NCI-H1930 (cell line): ENCODE data around the gene AATK.

Source experiments
- DNase-seq, 2 experiments: peaks; one replicate each; lab custom pipeline; 2025; lab: John Stamatoyannopoulos, UW

Gene AATK

GRCh38 chr17:81195941-81196495 is 30.0 kb upstream of the AATK start:
- DNase-seq: no peak

- no peak for DNase-seq
Observed at GRCh38 chr17:81194941-81195901, 29.2 kb upstream of the AATK start.

DNA sequence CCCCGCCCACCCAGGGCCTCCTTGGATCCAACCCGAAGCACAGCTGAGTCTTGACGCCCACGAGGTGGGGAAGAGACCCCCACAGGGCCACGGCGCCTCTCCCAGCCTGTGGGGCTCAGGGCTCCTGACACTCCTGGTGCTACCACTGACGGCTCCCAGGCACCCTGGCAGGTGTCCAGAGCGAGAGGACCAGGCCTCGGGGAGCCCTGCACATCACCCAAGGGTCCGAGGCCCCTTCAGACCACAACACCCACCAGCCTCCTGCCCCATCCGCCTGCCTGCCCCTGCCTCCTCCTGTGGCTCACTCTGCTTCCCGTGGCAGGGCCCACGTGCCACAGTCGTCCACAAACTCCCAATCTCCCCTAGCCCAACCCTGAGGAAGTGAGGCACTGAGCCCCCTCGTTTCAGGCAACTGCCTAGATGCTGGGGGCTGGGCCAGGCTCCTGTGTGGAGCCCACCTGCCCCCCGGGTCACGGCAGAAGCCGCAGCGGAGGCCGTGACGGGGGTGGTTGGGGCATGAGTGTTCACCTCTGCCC is 28.3 kb upstream of the AATK start:
- no peak for DNase-seq

GRCh38 chr17:81193470-81194224 is 27.6 kb upstream of the AATK start:
- DNase-seq: no peak

DNA sequence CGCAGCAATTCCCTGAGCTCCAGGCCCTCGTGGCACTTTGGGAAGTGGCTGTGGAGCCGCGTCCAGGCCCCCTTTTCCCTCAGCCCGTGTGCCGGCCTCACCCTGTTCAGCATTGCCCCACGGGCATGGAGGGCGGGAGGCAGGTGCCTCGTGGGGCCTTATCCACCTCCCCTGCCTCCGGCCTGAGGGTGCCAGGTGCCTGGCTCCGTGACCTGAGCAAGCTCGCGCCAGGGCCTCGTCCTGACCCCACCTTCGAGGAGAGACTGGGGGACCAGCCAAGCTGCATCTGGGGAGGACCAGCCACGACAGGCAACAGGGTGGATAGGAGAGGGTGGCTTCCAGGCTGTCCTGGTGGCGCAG is 27.0 kb upstream of the AATK start:
- DNase-seq: no peak

- DNase-seq: no peak
Observed at GRCh38 chr17:81192386-81193050, 26.5 kb upstream of the AATK start.

- no peak for DNase-seq
Observed at GRCh38 chr17:81191646-81192045, 25.6 kb upstream of the AATK start.

GRCh38 chr17:81191116-81191515 is 25.1 kb upstream of the AATK start:
- no peak for DNase-seq

- DNase-seq: no peak
Observed at GRCh38 chr17:81190591-81190990, 24.6 kb upstream of the AATK start.

- DNase-seq: no peak
Observed at GRCh38 chr17:81189670-81190530, 23.9 kb upstream of the AATK start.

- DNase-seq: no peak
Observed at GRCh38 chr17:81189016-81189415, 23.0 kb upstream of the AATK start.

GRCh38 chr17:81188491-81188840 is 22.4 kb upstream of the AATK start:
- DNase-seq: no peak

- DNase-seq: no peak
Observed at GRCh38 chr17:81187586-81188490, 21.8 kb upstream of the AATK start.

- no peak for DNase-seq
Observed at GRCh38 chr17:81187120-81187519, 21.1 kb upstream of the AATK start.

GRCh38 chr17:81186203-81186602 is 20.2 kb upstream of the AATK start:
- no peak for DNase-seq

DNA sequence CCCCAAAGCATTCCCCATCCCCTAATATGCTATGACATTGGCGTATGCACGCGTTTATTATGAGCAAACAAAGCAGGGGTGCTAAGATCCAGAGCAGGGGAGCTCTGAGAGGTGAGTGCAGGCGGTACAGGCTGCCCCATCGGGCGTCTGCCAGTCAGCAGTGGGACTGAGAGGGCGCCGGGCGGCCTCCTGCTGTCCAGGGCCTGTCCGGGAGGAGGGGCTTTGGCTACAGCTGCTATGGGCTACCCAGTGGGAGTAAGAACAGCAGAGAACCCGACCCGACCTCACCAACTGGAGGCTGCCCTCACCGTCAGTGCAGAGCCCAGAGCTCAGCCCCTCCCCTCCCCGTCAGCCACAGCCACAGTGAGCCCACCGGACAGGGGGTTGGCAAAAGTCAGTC is 18.5 kb upstream of the AATK start:
- no peak for DNase-seq

DNA sequence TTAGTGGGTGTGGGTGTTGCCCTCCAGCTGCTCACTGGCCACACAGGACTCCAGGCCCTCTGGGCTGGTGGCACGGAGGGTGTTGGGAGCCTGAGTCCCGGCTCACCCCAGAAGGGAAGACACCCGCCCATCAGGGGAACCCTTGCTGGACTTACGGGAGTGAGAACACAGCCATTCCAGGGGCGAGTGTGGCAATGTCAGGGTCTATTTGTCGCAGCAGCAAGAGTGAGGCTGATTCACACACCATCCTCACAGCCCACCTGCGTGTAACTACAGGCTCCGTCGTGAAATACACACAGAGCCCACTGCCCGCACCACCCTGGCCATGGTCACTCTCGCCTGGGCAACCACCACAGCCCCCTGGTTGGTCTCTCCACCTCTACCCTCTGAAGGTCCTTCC is 17.8 kb upstream of the AATK start:
- no peak for DNase-seq

GRCh38 chr17:81183316-81183715 is 17.3 kb upstream of the AATK start:
- DNase-seq: no peak

GRCh38 chr17:81182596-81182995 is 16.6 kb upstream of the AATK start:
- DNase-seq: no peak

- no peak for DNase-seq
Observed at GRCh38 chr17:81181811-81182185, 15.8 kb upstream of the AATK start.
